Right lung (tissue), 5 donors: ENCODE results near the gene GFOD2. TPM values are rescaled to one million over a fixed set of nuclear protein-coding genes. Genes with fewer than 3 reads are reported as not detected.
A peak's percentile ranks its signal among the peaks of the same experiment; 100 is the strongest.

ENCODE experiments used
- DNase-seq, 2 donors: peaks; one replicate each; pipeline ENCODE4 v3.0.0-alpha.2; 2013
- polyA plus RNA-seq, 5 donors: library from polyadenylated mRNA; unstranded; fragments of 120-200 nt; gene quantifications; one replicate each; pipeline versions ENCODE4 v1.2.1 to v1.2.3, GENCODE V29; 2013; ENCODE audit warnings: inconsistent platforms in 1 of 5, low replicate concordance in 1 of 5; ENCODE audit not compliant: insufficient read length in 5 of 5, insufficient read depth in 1 of 5

GFOD2 gene
- polyA plus RNA-seq, 5 donors = 28.1 to 40.8 (median 36.1) TPM

- peak; percentile 92 to 94 for DNase-seq
These were observed 59.2 kb downstream of the GFOD2 start, which contains the start of gene ACD for GRCh38 chr16:67659675-67660563. Gene ACD (minus strand): TSS chr16:67660260. CDS start chr16:67660220, 40 bp downstream.

GRCh38 chr16:67658849-67659674 is 60.1 kb downstream of the GFOD2 start:
- no peak for DNase-seq

GRCh38 chr16:67657751-67658518 is 61.2 kb downstream of the GFOD2 start:
- DNase-seq = no peak

- no peak for DNase-seq
These were observed 62.0 kb downstream of the GFOD2 start for GRCh38 chr16:67657017-67657608.

- DNase-seq = no peak
These were observed 62.6 kb downstream of the GFOD2 start for GRCh38 chr16:67656344-67657016.

- DNase-seq = no peak
These were observed 63.8 kb downstream of the GFOD2 start for GRCh38 chr16:67655363-67655762.

- DNase-seq = no peak
These were observed 64.7 kb downstream of the GFOD2 start for GRCh38 chr16:67654403-67654911.

GRCh38 chr16:67653789-67654402 is 65.2 kb downstream of the GFOD2 start:
- no peak for DNase-seq

- DNase-seq = no peak
These were observed 65.9 kb downstream of the GFOD2 start for GRCh38 chr16:67653128-67653788.

- no peak for DNase-seq
These were observed 66.5 kb downstream of the GFOD2 start for GRCh38 chr16:67652578-67653127.

- no peak for DNase-seq
These were observed 67.3 kb downstream of the GFOD2 start for GRCh38 chr16:67651847-67652246.

GRCh38 chr16:67651039-67651438 is 68.1 kb downstream of the GFOD2 start:
- DNase-seq = no peak

GRCh38 chr16:67650023-67650422 is 69.1 kb downstream of the GFOD2 start:
- no peak for DNase-seq

- DNase-seq = no peak
These were observed 69.6 kb downstream of the GFOD2 start for GRCh38 chr16:67649494-67649931.

GRCh38 chr16:67648764-67649407 is 70.2 kb downstream of the GFOD2 start:
- DNase-seq = no peak

GRCh38 chr16:67648088-67648763 is 70.9 kb downstream of the GFOD2 start:
- DNase-seq = no peak

- DNase-seq = no peak
These were observed 71.4 kb downstream of the GFOD2 start for GRCh38 chr16:67647681-67648080.

GRCh38 chr16:67647111-67647651 is 71.9 kb downstream of the GFOD2 start:
- no peak for DNase-seq
